ENCODE results near the gene CHST8. TPM values are rescaled to one million over a fixed set of nuclear protein-coding genes. Genes with fewer than 3 reads are reported as not detected.

CHST8 gene
- total RNA-seq, 2 donors from 2014 or later = 0.97 to 1.3 TPM

GRCh38 chr19:33720691-33721682 lies 99.2 kb downstream of the CHST8 start:
- intact Hi-C loops (cut with DNase I) = no loop called here
- DNase-seq (ENCODE audit: low spot score) = peak; percentile 59

DNA sequence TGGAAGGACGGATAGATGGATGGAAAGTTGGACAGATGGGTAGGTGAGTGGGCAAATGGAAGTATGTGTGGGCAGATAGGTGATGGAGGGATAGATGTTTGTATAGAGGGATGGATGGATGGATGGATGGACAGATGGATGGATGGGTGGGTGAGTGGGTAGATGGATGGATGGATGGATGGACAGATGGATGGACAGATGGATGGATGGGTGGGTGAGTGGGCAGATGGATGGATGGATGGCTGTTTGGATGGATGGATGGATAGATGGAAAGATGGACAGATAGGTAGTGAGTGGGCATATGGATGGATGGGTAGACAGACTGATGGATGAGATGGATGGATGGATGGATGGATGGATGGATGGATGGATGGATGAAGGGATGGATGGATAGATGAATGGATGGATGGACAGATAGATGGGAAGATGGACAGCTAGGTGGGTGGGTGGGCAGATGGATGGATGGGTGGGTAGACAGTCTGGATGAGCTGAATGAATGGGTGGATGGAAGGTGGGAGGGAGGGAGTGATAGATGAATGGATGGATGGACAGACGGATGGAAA lies 100.1 kb downstream of the CHST8 start:
- no peak for DNase-seq (ENCODE audit: low spot score)
- intact Hi-C loops (cut with DNase I) = no loop called here

- peak; percentile 25 for DNase-seq (ENCODE audit: low spot score)
- intact Hi-C loops (cut with DNase I) = no loop called here
Measured at GRCh38 chr19:33722456-33723239, 100.9 kb downstream of the CHST8 start.

DNA sequence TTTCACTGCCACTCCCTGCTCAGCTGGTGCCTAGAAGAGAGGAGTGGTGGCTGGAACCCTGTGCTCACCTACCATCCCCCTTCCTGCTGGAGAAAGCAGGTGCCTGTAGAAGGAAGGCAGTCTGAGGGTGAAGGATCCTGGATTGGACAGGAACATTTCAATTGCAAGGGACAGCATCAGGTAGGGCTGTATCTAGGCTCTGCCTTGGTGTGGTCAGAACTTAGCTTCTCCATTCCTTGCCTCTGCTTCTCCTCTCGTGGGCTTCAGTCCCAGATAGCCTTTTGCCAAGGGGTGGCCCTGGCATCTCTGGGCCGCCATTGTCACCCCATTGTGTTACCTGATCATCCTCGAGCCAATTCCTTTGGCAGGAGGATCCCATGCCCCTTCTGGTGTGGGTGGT lies 101.8 kb downstream of the CHST8 start:
- DNase-seq (ENCODE audit: low spot score) = no peak
- intact Hi-C loops (cut with DNase I) = no loop called here

DNA sequence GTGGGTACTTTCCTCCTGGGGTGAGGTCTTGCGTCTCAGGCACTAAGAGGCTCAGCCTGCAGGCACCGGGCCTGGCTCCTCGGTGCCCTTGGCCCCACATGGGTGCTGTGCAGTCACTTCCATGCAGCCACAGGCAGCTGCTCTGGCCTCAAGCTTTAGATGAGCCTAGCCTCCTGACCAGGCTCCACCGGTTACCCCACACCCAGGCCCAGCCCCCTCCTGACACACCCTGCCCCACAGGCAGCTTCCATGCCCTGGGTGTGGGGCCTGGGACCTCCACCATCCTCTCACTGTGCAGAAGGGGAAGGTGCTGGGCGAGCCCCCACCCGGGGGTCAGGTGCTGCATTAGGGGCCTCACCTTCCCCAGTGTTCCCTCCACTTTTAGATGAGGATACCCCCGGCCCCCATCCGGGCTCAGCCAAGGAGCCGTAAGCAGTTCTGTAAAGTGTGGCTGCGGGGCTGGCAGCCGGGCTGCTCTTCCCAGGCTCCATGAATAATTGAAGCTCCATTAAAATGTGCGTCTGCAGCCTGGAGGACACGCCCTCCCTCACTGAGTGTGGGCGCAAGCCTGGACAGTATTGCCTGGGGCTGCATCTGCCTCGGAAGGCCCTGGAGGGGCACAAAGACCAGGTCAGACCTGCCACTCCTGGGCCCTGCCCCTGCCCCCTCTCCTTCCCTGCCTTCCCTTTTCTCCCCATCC lies 102.4 kb downstream of the CHST8 start:
- peak; percentile 62 for DNase-seq (ENCODE audit: low spot score)
- intact Hi-C loops (cut with DNase I) = no loop called here

DNA sequence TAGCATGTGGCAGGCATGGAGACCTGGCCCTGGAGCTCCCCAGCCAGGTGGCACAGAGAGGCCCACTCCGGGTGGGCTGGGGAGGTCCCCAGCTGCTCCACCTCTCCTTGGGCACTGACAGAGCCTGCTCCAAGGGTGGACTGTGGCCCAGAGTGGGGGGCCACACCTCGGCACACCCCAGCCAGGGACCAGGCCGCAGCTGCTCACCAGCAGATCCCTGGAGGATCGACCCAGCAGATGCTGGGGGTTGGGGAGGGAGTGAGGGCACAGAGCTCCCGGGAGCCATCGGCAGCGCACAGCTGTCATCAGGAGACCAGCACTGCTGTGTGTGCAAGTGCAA lies 102.9 kb downstream of the CHST8 start:
- DNase-seq (ENCODE audit: low spot score) = peak; percentile 24
- intact Hi-C loops (cut with DNase I) = no loop called here

- peak; percentile 58 for DNase-seq (ENCODE audit: low spot score)
- intact Hi-C loops (cut with DNase I) = no loop called here
Measured at GRCh38 chr19:33725567-33725966, 103.8 kb downstream of the CHST8 start.

DNA sequence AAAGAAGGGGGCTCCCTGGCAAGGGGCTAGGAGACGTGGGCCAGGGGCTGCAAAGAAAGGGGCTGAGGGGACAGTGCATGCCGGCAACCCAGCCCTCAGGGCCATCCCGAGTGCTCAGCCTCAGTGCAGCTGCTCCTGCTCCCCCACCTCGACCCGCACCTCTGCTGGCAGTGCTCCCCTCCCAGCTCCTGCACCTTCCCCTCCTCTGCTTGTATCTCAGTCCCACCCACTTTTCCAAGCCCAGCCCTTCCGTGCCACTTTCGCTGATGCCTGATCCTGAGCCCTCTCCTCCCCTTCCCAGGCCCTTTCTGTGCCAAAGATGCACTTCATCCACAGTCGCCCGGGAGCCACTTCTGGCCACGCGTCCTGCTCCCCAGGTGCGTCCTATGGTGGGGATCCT lies 105.0 kb downstream of the CHST8 start:
- intact Hi-C loops (cut with DNase I) = no loop called here
- DNase-seq (ENCODE audit: low spot score) = peak; percentile 74

DNA sequence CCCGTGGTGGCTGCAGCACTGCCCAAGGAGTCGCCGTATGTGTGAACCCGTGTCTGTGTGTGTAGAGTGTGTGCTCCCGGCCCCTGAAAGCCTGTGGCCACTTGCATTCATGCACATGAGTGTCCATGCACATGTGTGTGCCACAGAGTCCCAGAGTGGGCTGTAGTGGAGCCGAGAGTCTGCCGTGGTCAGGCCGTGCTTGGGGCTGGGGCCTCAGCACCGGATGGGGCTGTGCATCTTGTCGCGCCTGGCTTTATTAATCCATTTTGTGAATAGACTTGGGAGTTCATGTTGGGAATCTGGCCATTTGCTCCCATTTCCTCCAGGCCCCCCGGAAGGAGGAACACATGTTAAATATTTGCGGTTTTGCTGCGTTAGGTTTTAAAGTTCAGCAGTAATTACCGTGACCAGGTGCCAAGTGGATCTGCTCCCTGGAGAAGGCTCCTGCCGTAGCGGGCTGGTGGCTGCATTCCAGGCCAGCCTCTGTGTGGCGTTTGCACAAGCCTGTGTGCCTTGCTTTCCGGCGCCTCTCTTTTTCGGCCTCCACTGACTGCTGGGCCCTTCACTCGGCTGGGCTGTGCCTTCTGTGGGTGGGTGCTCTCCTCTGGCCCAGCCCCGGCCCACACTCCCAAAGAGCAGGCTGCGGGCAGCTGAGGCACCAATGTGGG lies 105.7 kb downstream of the CHST8 start:
- intact Hi-C loops (cut with DNase I) = no loop called here
- DNase-seq (ENCODE audit: low spot score) = peak; percentile 68

GRCh38 chr19:33728141-33728540 lies 106.4 kb downstream of the CHST8 start:
- peak; percentile 56 for DNase-seq (ENCODE audit: low spot score)
- intact Hi-C loops (cut with DNase I) = no loop called here

- peak; percentile 29 for DNase-seq (ENCODE audit: low spot score)
- intact Hi-C loops (cut with DNase I) = no loop called here
Measured at GRCh38 chr19:33730858-33731607, 109.3 kb downstream of the CHST8 start.

GRCh38 chr19:33731881-33732280 lies 110.1 kb downstream of the CHST8 start:
- intact Hi-C loops (cut with DNase I) = no loop called here

DNA sequence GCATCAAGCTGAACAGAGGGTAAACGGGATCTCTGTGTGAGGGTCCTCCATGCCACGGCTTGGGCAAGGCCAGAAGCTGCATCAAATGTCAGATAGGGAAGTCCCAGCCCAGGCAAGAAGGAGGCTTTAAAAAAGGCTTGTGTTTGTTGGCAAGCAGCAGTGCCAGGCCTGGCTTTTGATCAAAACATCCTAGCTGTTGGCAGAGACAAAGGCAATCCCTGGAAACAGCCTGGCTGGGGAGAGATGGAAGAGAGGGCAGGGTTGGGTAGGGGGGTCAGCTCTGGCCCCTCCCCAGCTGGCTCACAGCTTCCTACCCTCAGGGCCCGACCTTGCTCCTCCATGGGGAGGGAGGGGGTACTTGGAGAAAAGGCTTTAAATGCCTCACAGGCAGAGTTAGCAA lies 113.2 kb downstream of the CHST8 start:
- intact Hi-C loops (cut with DNase I) = no loop called here
- DNase-seq (ENCODE audit: low spot score) = no peak

More at GRCh38 chr19:33731881-33732280, 110.1 kb downstream of the CHST8 start:
- DNase-seq (ENCODE audit: low spot score) = peak; percentile 34

GRCh38 chr19:33736158-33736557 lies 114.4 kb downstream of the CHST8 start:
- intact Hi-C loops (cut with DNase I) = no loop called here
- DNase-seq (ENCODE audit: low spot score) = peak; percentile 38

DNA sequence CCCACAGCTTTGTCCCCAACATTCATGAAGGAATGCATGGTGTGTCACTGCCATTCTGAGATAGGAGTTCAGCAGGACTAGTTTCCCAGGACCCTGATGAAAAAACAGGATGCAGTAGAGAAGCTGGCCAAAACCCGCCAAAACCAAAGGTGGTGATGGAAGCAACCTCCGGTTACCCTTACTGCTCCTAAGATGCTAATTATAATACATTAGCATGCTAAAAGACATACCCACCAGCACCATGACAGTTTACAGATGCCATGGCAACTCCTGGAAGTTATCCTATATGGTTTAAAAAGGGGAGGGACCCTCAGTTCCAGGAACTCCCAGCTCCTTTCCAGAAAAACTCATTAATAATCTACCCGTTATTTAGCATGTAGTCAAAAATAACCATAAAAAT lies 115.0 kb downstream of the CHST8 start:
- DNase-seq (ENCODE audit: low spot score) = no peak
- intact Hi-C loops (cut with DNase I) = no loop called here

- intact Hi-C loops (cut with DNase I) = no loop called here
- DNase-seq (ENCODE audit: low spot score) = no peak
Measured at GRCh38 chr19:33737681-33738371, 116.1 kb downstream of the CHST8 start.

GRCh38 chr19:33740811-33741396 lies 119.2 kb downstream of the CHST8 start:
- intact Hi-C loops (cut with DNase I) = no loop called here
- peak; percentile 31 for DNase-seq (ENCODE audit: low spot score)

Measured in posterior vena cava (tissue), 2 donors.